ENCODE results near the gene PALS1.
"Not testable (repeated sequence)": the region's sequence is repeated elsewhere in the genome, so short reads cannot be mapped to it uniquely, and the experiment has no call there.

The PALS1 gene

DNA sequence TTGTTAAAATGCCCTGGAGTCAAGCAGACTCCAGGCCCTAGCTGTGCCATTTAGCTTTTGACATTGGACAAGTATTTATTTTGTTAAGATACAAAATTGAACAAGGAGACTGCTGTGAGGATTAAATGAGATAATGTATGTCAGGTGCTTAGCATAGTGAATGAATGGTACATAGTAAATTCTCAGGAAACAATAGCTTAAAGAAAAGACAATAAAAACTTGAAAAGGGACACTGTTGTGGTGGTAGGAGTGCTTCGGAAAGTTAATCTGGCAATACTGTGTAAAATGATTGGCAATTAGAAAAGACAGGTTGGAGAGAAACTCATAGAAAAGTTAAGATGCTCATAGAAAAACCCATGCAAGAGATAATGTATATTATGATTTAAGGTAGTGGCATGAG lies 19.7 kb downstream of the PALS1 start:
- no peak for DNase-seq

DNA sequence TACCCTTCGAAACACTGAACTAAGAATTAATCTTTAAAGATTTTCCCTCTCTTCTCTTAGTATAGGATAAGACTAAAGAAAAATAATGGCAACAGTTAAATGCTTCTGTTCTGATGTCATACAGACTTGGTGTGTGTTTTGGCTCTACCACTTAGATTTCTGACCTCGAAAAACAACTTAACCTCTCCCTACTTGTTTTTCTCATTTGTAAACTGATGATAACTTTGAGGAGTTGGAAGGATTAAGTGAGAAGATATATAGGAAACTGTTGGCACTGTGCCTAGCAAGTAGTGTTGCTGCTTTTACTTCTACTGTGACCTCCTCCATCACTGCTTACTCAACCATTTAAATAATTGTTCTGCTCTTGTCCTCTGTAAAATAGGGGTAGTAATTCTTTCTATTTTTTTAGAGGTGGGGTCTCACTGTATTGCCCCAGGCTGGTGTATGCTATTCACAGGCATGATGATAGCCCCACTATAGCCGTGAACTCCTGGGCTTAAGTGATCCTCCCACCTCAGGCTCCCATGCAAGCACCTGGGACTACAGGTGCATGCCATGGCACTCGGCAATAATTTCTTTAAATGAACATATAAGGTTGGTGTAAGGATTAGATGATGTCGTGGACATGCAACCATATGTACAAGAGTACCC lies 22.4 kb downstream of the PALS1 start:
- no peak for DNase-seq

GRCh38 chr14:67265131-67265530 lies 23.9 kb downstream of the PALS1 start:
- no peak for DNase-seq

- DNase-seq: no peak
These were observed 26.5 kb downstream of the PALS1 start for GRCh38 chr14:67267576-67268328.

DNA sequence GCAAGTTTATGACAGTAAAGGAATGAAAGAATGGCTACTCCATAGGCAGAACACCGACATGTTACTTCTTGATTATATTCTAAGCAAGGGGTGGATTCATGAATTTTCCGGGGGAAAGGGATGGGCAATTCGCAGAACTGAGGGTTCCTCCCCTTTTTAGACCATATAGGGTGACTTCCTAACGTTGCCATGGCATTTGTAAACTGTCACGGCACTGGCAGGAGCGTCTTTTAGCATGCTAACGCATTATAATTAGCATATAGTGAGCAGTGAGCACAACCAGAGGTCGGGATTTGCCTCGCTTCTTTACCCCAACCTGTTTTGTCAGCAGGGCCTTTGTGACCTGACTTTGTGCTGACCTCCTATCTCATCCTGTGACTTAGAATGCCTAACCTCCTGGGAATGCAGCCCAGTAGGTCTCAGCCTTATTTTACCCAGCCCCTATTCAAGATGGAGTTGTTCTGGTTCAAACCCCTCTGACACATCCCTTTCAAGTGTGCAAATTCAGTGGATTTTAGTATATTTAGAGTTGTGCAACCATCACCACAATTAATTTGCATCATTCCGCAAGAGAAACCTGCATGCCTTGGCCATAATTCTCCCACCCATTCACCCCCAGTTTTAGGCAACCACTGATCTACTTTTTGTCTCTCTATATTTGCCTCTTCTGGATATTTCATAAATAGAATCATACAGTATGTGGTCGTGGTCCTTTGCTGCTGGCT lies 27.4 kb downstream of the PALS1 start:
- no peak for DNase-seq

DNA sequence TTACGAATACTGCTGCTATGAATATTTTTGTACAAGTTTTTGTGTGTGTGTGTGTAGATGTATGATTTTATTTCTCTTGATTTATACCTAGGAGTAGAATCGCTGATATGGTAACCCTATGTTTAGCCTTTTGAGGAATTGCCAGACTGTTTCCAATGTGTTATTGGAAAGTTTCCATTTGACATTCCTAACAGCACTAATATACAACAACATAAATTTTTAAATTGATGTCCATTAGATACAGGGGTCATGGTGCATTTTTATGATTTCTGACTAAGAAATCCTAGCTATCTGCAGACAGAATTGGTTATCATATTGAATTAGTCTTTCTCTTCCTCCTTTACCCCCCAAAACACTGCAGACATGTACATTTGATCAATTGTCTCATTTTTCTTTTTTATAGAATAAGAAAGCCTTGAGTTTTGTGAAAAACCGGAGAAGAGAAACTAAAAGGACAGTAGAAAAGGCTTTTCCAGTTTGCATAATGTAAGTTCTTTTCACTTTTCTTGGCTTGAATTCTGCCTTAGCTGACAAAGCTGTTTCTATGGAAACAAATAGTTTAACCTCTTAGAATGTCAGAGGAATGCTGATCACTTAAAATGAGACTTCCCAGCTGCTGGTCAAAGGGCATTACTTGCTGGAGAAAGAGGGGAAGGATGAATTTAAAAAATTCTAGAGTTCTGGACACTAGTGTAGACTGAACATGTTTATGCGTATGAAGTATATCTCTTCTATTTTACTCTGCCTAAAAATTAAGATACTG lies 28.2 kb downstream of the PALS1 start:
- no peak for DNase-seq

GRCh38 chr14:67270145-67270753 lies 29.0 kb downstream of the PALS1 start:
- DNase-seq: no peak

- DNase-seq: no peak
These were observed 29.7 kb downstream of the PALS1 start for GRCh38 chr14:67270933-67271332.

GRCh38 chr14:67273281-67273680 lies 32.0 kb downstream of the PALS1 start:
- DNase-seq: not testable (repeated sequence)

DNA sequence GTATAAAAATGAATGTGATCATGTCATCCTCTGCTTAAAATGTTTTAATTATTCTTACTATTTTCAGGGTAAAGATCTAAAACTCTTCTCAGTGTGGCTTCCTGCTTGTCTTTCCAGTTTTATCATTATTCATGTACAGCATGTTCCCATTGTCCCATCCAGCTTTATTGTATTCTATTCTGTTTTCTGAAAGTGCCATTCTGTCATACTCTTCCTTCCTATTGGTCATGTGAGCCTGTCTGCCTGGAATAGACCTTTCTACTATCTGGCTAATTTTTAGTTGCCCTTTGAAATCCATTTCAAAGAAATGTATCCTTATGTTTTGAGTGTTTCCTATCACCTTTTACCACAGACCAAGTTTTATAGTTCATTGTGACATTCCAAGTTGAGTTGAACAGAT lies 34.9 kb downstream of the PALS1 start:
- DNase-seq: no peak

- DNase-seq: no peak
These were observed 39.3 kb downstream of the PALS1 start for GRCh38 chr14:67280506-67280905.

GRCh38 chr14:67285876-67286452 lies 44.7 kb downstream of the PALS1 start:
- peak; percentile 41 for DNase-seq

Measured in NCI-H524 treated with DMSO at 0.1 percent for 48 hours (cell line).